Activated naive CD4-positive, alpha-beta T cell treated with anti-CD3 and anti-CD28 coated beads, Interleukin-2, amount 50 U/mL, for 72 hours (primary cell): ENCODE results near the gene IL4R. TPM values are rescaled to one million over a fixed set of nuclear protein-coding genes. Genes with fewer than 3 reads are reported as not detected.
"Not testable (repeated sequence)": the region's sequence is repeated elsewhere in the genome, so short reads cannot be mapped to it uniquely, and the experiment has no call there.

Experiments used
- ATAC-seq, 2 donors: fragments of 150-1000 bp; cut with Tn5 transposase; 2 replicates each; pipeline ENCODE4 v1.10.0; 2021; ENCODE audit warnings: mild to moderate bottlenecking in 2 of 2, moderate library complexity in 2 of 2
- DNase-seq, 2 donors: peaks; one replicate each; pipeline ENCODE4 v3.0.0; 2021 to 2022; ENCODE audit warnings: low spot score in 2 of 2
- H3K27ac Mint-ChIP-seq, 2 donors: one replicate each; pipeline ENCODE4 v1.8.0; 2022; ENCODE audit warnings: mild to moderate bottlenecking in 2 of 2, mixed read lengths in 2 of 2
- H3K36me3 Mint-ChIP-seq, 2 donors: one replicate each; pipeline ENCODE4 v1.8.0; 2022; ENCODE audit warnings: mixed read lengths in 2 of 2
- H3K9me3 Mint-ChIP-seq, 2 donors: one replicate each; pipeline ENCODE4 v1.8.0; 2022; ENCODE audit warnings: mixed read lengths in 2 of 2
- total RNA-seq, 2 donors: library from RNA; stranded (reverse); gene quantifications; one replicate each; pipeline ENCODE4 v1.2.3, GENCODE V29; 2022

IL4R gene
- total RNA-seq, 2 donors from 2014 or later, result 166 to 218 TPM

- no peak for DNase-seq
- peaks cover 18 to 52% of the 10 kb centered on the region in 2 donors for H3K9me3 Mint-ChIP-seq
- H3K36me3 Mint-ChIP-seq, result peaks cover 23 to 70% of the 10 kb centered on the region in 2 donors
- H3K27ac Mint-ChIP-seq, result peak overlapping the region in 1 of 2 donors; percentile 91
- ATAC-seq, result peak; percentile 80 to 99
Measured at GRCh38 chr16:27387724-27388123, 74.0 kb downstream of the IL4R start.

- H3K9me3 Mint-ChIP-seq, result peaks cover 25 to 53% of the 10 kb centered on the region in 2 donors
Measured at GRCh38 chr16:27389272-27389961, 75.6 kb downstream of the IL4R start.

GRCh38 chr16:27390151-27390550, 76.4 kb downstream of the IL4R start:
- peaks cover 30 to 55% of the 10 kb centered on the region in 2 donors for H3K9me3 Mint-ChIP-seq
- H3K36me3 Mint-ChIP-seq, result peaks cover 22 to 72% of the 10 kb centered on the region in 2 donors
- no peak for DNase-seq
- H3K27ac Mint-ChIP-seq, result no peak overlapping the region
- ATAC-seq, result no peak

More at GRCh38 chr16:27389272-27389961, 75.6 kb downstream of the IL4R start:
- ATAC-seq, result peak in 1 of 2 donors; percentile 39
- H3K36me3 Mint-ChIP-seq, result peaks cover 20 to 71% of the 10 kb centered on the region in 2 donors
- no peak overlapping the region for H3K27ac Mint-ChIP-seq
- DNase-seq, result no peak

GRCh38 chr16:27392671-27393070, 78.9 kb downstream of the IL4R start:
- no peak overlapping the region for H3K27ac Mint-ChIP-seq
- peaks cover 30 to 56% of the 10 kb centered on the region in 2 donors for H3K9me3 Mint-ChIP-seq
- DNase-seq (no peak), ATAC-seq (no peak)
- H3K36me3 Mint-ChIP-seq, result peaks cover 22 to 73% of the 10 kb centered on the region in 2 donors

GRCh38 chr16:27394516-27394915, 80.7 kb downstream of the IL4R start:
- H3K36me3 Mint-ChIP-seq, result peaks cover 22 to 57% of the 10 kb centered on the region in 2 donors
- peaks cover 28 to 47% of the 10 kb centered on the region in 2 donors for H3K9me3 Mint-ChIP-seq
- DNase-seq (no peak), ATAC-seq (no peak)
- no peak overlapping the region for H3K27ac Mint-ChIP-seq

- DNase-seq, H3K27ac Mint-ChIP-seq, ATAC-seq: not testable (repeated sequence)
- Mint-ChIP-seq H3K9me3 (peaks cover 8 to 27% of the 10 kb centered on the region in 2 donors), H3K36me3 (peaks cover 21 to 42% of the 10 kb centered on the region in 2 donors)
Measured at GRCh38 chr16:27398341-27398893, 84.6 kb downstream of the IL4R start.

- Mint-ChIP-seq H3K27ac (no peak overlapping the region), H3K36me3 (peaks cover 28 to 42% of the 10 kb centered on the region in 2 donors), H3K9me3 (peaks cover 5 to 23% of the 10 kb centered on the region in 2 donors)
- DNase-seq (no peak), ATAC-seq (no peak)
Measured at GRCh38 chr16:27398894-27399853, 85.4 kb downstream of the IL4R start.

GRCh38 chr16:27399969-27400368, 86.2 kb downstream of the IL4R start:
- Mint-ChIP-seq H3K9me3 (peaks cover 0 to 15% of the 10 kb centered on the region in 2 donors), H3K36me3 (peaks cover 29 to 42% of the 10 kb centered on the region in 2 donors), H3K27ac (no peak overlapping the region)
- DNase-seq (no peak), ATAC-seq (no peak)

- peaks cover 0 to 5% of the 10 kb centered on the region in 2 donors for H3K9me3 Mint-ChIP-seq
- no peak for DNase-seq
- peaks cover 34 to 41% of the 10 kb centered on the region in 2 donors for H3K36me3 Mint-ChIP-seq
- H3K27ac Mint-ChIP-seq, result peak overlapping the region; percentile 81 to 100
- ATAC-seq, result no peak
Measured at GRCh38 chr16:27400751-27401620, 87.2 kb downstream of the IL4R start.

- ATAC-seq (peak; percentile 67 to 69), DNase-seq (peak; percentile 82 to 95)
- Mint-ChIP-seq H3K9me3 (peaks cover 0 to 4% of the 10 kb centered on the region in 2 donors), H3K27ac (peak within 1 kb of the TSS; percentile 97 to 100), H3K36me3 (peaks cover 44 to 49% of the 10 kb centered on the region in 2 donors)
Measured at GRCh38 chr16:27401768-27402568, 88.2 kb downstream of the IL4R start, which contains the start of gene IL21R. Gene IL21R, plus strand, starts transcription at chr16:27402174. Its CDS starts 27,898 bp downstream, at chr16:27430072.

GRCh38 chr16:27402569-27402963, 88.8 kb downstream of the IL4R start:
- ATAC-seq (no peak), DNase-seq (no peak)
- Mint-ChIP-seq H3K36me3 (peaks cover 49 to 54% of the 10 kb centered on the region in 2 donors), H3K27ac (peak overlapping the region; percentile 97 to 100), H3K9me3 (peaks cover 0 to 4% of the 10 kb centered on the region in 2 donors)

- H3K27ac Mint-ChIP-seq, result peak overlapping the region; percentile 97 to 100
- peaks cover 49 to 58% of the 10 kb centered on the region in 2 donors for H3K36me3 Mint-ChIP-seq
- peaks cover 0 to 4% of the 10 kb centered on the region in 2 donors for H3K9me3 Mint-ChIP-seq
- ATAC-seq (peak in 1 of 2 donors; percentile 37), DNase-seq (peak in 1 of 2 donors; percentile 84)
Measured at GRCh38 chr16:27402964-27403600, 89.3 kb downstream of the IL4R start.

GRCh38 chr16:27403601-27403992, 89.8 kb downstream of the IL4R start:
- ATAC-seq (no peak), DNase-seq (no peak)
- peaks cover 49 to 64% of the 10 kb centered on the region in 2 donors for H3K36me3 Mint-ChIP-seq
- H3K9me3 Mint-ChIP-seq, result peaks cover 0 to 4% of the 10 kb centered on the region in 2 donors
- peak overlapping the region; percentile 97 to 100 for H3K27ac Mint-ChIP-seq

GRCh38 chr16:27404163-27404823, 90.5 kb downstream of the IL4R start:
- ATAC-seq, result no peak
- peak overlapping the region; percentile 97 to 100 for H3K27ac Mint-ChIP-seq

More at GRCh38 chr16:27404163-27404823, 90.5 kb downstream of the IL4R start:
- Mint-ChIP-seq H3K9me3 (peaks cover 0 to 4% of the 10 kb centered on the region in 2 donors), H3K36me3 (peaks cover 49 to 69% of the 10 kb centered on the region in 2 donors)
- peak; percentile 51 to 68 for DNase-seq
